ENCODE results near the gene IMP4. TPM values are rescaled to one million over a fixed set of nuclear protein-coding genes. Genes with fewer than 3 reads are reported as not detected.

The IMP4 gene
- total and polyA plus RNA-seq, 2 of the 8 experiments (the other 6 are each of a cell fraction or from before 2014, with no cell fraction given): 96.8 to 194 TPM

- TF ChIP-seq FOSL1 (IDR thresholded peaks at IDR 0.05; ENCODE audit: insufficient read depth, low read depth, low read length) (no peak), POLR2AphosphoS5 (IDR thresholded peaks at IDR 0.05; ENCODE audit: low read depth, low read length) (peak; percentile 77)
Measured at GRCh38 chr2:130372055-130372832, 29.5 kb downstream of the IMP4 start (continued).

All from H1 (cell line).